GM19438 (cell line): ENCODE measurements around the gene PHLPP1.

Source experiments
- ATAC-seq: cut with Tn5 transposase; IDR thresholded peaks from one replicate; pipeline ENCODE4 v1.9.1; 2021; ENCODE audit warnings: low read depth; ENCODE audit not compliant: unreplicated experiment

The PHLPP1 gene

GRCh38 chr18:62841405-62841804 lies 126.1 kb downstream of the PHLPP1 start:
- ATAC-seq: no peak

GRCh38 chr18:62842898-62843297 lies 127.6 kb downstream of the PHLPP1 start:
- no peak for ATAC-seq

GRCh38 chr18:62844850-62845643 lies 129.7 kb downstream of the PHLPP1 start:
- peak; percentile 68 for ATAC-seq

DNA sequence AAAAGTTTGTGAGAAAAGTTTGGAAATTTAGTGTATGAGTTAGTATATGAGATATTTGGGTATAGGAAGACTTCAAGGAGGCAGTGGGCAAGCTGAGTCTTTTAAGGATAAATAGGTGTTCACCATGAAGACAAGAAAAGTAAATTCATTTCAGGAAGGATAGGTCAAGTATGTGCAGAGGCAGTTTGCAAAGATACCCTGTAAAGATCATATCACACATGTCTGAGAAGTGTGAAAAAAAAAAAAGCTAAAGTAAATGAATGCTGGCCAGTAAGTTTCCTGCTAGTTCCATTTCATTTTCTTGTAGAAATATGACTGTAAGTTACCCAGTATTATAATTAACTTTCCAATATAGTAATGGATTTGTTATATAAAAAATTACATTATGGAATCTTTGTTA lies 131.0 kb downstream of the PHLPP1 start:
- ATAC-seq: no peak

- ATAC-seq: no peak
Measured at GRCh38 chr18:62847081-62847480, 131.7 kb downstream of the PHLPP1 start.

DNA sequence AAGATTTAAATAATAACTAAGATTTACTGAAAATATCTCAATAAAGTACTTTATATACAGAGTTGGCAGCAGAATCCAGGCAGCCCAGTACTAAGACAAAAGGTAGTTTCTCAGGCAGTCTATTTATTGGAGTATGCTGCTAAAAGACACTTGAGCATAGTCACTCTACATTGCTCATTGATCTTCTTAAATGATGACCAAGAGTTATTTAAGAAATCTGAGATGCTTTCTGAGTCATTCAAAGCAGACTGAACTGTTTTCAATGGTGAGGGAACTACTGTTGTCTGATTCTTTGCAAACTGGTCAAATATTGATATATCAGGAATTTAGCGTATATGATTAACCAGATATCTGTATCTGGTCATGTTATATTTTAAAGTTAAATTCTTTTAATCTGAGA lies 133.6 kb downstream of the PHLPP1 start:
- ATAC-seq: no peak

DNA sequence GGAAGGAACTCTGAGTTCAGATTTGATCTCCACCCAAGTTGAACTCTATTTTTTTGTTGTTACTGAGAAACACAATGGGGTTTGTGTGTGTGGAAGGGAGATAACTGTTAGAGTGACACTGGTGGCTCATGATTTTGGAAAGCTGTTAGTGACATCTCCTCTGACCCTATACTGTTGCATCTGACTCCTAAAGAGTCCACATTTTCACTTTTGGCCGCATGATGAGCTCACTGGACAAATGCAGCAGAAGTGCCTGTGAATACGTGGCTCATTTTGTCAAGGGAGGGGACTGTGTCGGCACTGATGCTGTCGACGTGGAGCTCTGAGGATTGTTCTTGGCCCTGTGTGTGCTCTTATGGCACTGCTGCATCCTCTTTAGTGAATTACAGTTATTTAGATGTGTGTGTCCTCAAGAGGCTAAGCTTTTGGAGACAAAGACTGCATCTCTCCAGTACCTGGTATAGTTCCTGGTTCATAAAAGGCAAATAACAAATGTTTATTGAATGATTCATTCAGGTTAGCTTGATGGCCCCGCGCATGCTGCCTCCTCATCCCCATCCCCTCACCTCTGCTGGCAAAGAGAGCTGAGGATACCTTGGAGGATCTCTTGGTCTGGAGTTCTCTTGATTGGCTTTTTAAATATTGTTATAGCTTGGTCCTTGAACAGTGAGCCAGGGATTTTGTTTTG lies 135.4 kb downstream of the PHLPP1 start:
- no peak for ATAC-seq

DNA sequence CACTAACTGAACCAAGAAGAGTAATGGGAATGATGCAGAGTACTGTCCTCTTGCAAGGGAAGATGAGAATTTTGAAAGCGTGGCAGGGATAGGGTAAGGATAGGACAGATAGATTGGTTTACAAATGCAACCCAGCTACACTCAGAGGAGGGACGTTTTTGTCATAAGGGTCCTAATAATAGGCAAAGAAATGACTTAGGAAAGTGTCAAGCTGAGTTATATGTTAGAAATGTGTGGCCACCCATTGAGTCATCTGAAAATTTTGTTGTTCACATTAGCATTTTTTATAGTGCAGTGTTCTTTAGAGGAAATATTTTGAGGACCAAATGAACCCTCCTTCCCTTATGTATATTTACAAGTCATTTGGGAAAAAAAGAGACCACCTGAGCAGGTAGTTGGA lies 137.5 kb downstream of the PHLPP1 start:
- no peak for ATAC-seq

DNA sequence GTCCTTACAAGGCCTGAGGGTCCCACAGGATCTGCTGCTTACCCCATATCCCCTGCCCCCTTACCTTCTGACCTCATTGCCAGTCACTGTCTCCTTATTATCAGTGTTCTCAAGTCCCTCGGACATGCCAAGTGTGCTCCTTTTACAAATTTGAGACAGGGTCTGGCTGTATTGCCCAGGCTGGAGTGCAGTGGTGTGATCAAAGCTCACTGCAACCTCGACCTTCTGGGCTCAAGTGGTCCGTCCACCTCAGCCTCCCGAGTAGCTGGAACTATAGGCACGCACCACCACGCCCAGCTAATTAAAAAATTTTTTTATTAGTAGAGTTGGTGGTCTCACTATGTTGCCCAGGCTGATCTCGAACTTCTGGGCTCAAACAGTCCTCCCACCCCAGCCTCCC lies 141.0 kb downstream of the PHLPP1 start:
- no peak for ATAC-seq

DNA sequence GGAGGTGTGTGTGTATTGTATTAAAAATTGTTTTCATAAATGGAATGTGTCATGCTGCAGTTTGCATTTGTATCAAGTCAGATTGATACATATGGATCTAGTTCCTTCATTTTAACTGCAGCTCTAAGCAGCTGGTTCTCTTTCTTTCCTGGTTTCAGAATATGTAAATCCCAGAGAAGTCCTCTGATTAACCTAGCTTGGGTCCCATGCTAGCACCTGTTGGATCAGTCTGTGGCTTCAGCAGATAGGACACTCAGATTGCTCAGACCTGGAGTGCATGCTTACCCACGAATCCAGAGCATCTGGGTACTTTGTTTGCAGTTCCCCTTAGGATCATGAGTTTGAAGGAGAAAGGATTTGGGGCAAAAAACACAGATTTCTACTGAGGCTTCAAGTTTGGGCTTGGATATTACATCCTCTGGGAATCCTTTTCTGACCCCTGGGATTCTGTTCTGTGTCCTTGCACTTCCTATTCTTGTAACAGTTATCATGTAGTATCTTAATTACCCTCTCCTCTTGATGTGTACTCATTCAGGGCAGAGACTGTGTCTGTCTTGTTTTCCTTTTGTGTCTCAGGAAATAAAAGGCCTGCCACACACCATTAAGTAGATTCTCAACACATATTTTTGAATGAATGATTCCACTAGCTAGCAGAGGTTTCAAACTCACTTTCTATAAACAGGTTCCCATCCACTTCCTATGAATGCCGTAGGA lies 142.1 kb downstream of the PHLPP1 start:
- no peak for ATAC-seq

DNA sequence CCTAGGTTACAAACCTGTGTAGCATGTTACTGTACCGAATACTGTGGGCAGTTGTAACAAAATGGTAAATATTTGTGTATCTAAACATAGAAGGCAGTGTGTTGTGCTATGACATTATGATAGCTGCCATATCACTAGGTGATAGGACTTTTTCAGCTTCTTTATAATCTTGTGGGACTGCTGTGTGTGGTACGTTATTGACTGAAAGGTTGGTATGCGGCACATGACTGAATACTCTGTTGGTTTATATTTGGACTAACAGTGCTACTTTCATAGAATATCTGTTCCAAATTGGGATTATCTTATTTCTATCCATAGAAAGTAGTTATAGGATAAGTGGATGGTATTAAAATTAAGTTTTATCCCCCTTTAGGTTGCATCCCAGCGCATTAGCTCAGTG lies 144.7 kb downstream of the PHLPP1 start:
- no peak for ATAC-seq

DNA sequence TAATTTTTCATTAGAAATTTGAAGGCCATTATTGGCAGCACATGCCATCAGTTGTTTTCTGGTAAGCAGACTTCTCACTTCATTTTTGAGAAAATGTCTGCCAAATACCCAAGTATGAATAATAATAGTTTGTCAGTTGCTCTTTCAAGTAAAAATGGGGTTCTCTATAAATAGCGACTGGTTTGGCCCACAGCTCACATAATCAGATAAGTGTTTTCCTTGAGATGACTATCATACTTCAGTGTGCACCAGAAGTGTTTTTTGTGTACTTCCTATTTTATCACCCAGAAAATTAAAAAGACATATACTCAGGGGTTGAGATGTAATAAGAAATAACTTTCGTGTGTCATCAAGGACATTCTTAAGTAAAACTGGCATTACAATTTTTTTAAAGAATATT lies 147.1 kb downstream of the PHLPP1 start:
- no peak for ATAC-seq

DNA sequence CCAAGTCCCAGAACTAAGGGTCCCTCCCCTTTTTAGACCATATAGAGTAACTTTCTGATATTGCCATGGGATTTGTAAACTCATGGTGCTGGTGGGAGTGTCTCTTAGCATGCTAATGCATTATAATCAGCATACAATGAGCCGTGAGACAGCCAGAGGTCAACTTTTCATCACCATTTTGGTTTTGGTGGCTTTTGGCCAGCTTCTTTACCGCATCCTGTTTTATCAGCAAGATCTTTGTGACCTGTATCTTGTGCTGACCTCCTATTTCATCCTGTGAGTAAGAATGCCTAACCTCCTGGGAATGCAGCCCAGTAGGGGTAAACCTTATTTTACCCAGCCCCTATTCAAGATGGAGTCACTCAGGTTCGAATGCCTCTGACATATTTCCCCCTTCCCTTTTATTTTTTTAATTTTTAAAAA lies 148.2 kb downstream of the PHLPP1 start:
- ATAC-seq: no peak

GRCh38 chr18:62865498-62865897 lies 150.2 kb downstream of the PHLPP1 start:
- ATAC-seq: no peak

- no peak for ATAC-seq
Measured at GRCh38 chr18:62867534-62867933, 152.2 kb downstream of the PHLPP1 start.

DNA sequence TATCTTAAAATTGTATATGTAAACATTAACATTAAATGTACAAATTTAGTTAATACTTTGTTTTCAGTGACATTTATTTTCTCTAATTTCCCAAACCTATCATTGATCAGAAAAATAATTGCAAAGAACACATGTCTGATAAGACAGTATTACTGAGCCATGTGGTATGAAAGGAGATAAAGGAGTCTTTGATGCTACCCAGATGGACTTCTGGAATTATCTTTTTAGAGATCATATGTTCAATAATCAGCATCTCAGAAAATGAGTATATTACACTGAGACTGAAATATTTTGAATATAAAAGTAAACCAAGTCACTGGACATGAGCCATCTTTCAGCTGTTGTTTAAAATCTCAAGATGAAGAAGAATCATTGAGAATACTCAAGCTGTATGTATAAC lies 153.3 kb downstream of the PHLPP1 start:
- ATAC-seq: no peak

DNA sequence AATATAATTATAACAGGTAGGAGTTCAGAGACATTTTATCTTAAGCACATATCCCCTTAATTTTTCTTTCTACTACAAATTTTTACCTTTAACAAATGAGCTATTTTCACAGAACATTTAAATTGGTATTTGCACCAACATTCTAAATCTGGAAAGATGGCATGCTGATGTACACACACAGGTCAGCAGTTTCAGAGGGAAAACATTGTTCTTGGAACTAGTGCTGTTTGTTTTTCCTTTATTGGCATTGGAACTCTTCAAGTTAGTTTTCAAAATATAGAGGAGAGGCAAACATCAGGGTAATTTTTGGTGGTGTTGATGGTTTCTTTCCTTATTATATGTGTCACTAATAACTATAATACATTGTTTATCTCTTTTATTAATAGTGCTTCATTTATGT lies 155.3 kb downstream of the PHLPP1 start:
- no peak for ATAC-seq

DNA sequence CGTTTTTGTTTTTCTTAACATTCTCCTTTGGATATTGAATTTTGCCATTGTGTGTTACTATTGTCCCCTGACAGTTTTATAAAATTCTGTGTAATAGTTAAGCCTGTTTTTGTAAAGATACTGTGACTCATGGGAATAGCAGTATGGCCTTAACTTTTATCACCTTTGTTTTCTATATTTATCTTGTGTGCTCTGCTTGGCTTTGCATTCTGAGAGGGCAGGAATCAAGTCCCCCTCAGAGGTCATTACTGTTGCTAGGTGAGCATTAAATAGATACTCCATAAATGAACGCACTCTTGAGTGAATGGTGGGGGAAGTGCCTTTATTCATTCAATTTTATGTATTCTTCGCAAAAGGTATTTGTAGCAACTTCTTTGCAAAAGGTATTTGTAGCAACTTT lies 160.0 kb downstream of the PHLPP1 start:
- no peak for ATAC-seq

GRCh38 chr18:62876111-62876510 lies 160.8 kb downstream of the PHLPP1 start:
- no peak for ATAC-seq

- ATAC-seq: no peak
Measured at GRCh38 chr18:62876828-62877227, 161.5 kb downstream of the PHLPP1 start.

GRCh38 chr18:62877411-62878221 lies 162.3 kb downstream of the PHLPP1 start:
- ATAC-seq: no peak
